GM23338 (cell line): ENCODE data around the gene PTPRC. TPM values are rescaled to one million over a fixed set of nuclear protein-coding genes. Genes with fewer than 3 reads are reported as not detected.

ENCODE experiments used
- CREB1 ChIP-seq: fragments of 250-450 bp; sonication (Bioruptor Pico); IDR thresholded peaks from 2 replicates; pipeline ENCODE4 v1.5.0; 2020; ENCODE audit warnings: low read depth, mild to moderate bottlenecking, moderate library complexity
- EZH2 ChIP-seq: fragments of 200-600 bp; sonication (generic); IDR thresholded peaks from one replicate; pipeline ENCODE4 v1.8.0; 2017; ENCODE audit warnings: antibody characterized with exemption, mild to moderate bottlenecking, low read depth; ENCODE audit not compliant: unreplicated experiment
- JUNB ChIP-seq: IDR thresholded peaks from one replicate; pipeline ENCODE4 v1.6.1; 2016; ENCODE audit warnings: antibody characterized with exemption; ENCODE audit not compliant: unreplicated experiment
- NANOG ChIP-seq: IDR thresholded peaks from 2 replicates; pipeline ENCODE4 v1.6.1; 2016; ENCODE audit warnings: antibody characterized with exemption, borderline replicate concordance
- POLR2AphosphoS5 ChIP-seq: IDR thresholded peaks from 2 replicates; pipeline ENCODE4 v1.6.1; 2016; ENCODE audit warnings: antibody characterized with exemption, low read depth
- STAT1 ChIP-seq: IDR thresholded peaks from one replicate; pipeline ENCODE4 v1.6.1; 2016; ENCODE audit warnings: antibody characterized with exemption; ENCODE audit not compliant: unreplicated experiment
- ZNF114 ChIP-seq: fragments of 250-450 bp; sonication (Bioruptor Pico); IDR thresholded peaks from 2 replicates; pipeline ENCODE4 v1.5.0; 2020; ENCODE audit warnings: mild to moderate bottlenecking, moderate library complexity
- ZNF331 ChIP-seq: fragments of 250-450 bp; sonication (Bioruptor Pico); IDR thresholded peaks from 2 replicates; pipeline ENCODE4 v1.5.0; 2020; ENCODE audit warnings: low read depth, mild to moderate bottlenecking, moderate library complexity
- polyA plus RNA-seq: library from polyadenylated mRNA; unstranded; fragments of >200 nt; fragmentation: Nextera tagmentation; extraction: Ambion mirVana; gene quantifications from 2 replicates; pipeline ENCODE4 v1.2.1, GENCODE V29; 2016
- total RNA-seq: library from RNA; depleted of rRNA; stranded (reverse); fragments of >200 nt; shearing (Covaris generic); gene quantifications from 2 replicates; pipeline ENCODE4 v1.2.3, GENCODE V29; 2014
- TF ChIP-seq, protein P1 (sequence below): fragments of 250-450 bp; sonication (Bioruptor Pico); IDR thresholded peaks from 2 replicates; pipeline ENCODE4 v1.5.0; 2020; ENCODE audit warnings: mild to moderate bottlenecking, moderate library complexity
- TF ChIP-seq, protein P2 (sequence below), 2 experiments: fragments of 200-600 bp in 1 of 2; sonication (generic) in 1 of 2; conservative IDR thresholded peaks; 2 replicates each; pipeline versions ENCODE4 v1.5.1 to v1.6.1; 2016 to 2017; ENCODE audit warnings: antibody characterized with exemption in 2 of 2, low read depth in 2 of 2, mild to moderate bottlenecking in 2 of 2, moderate library complexity in 1 of 2
- TF ChIP-seq, protein P3 (sequence below): IDR thresholded peaks from 2 replicates; pipeline ENCODE4 v1.6.1; 2016; ENCODE audit warnings: antibody characterized with exemption

The PTPRC gene
- total and polyA plus RNA-seq, 2 experiments from 2014 or later, result 0.10 to 0.52 TPM

DNA sequence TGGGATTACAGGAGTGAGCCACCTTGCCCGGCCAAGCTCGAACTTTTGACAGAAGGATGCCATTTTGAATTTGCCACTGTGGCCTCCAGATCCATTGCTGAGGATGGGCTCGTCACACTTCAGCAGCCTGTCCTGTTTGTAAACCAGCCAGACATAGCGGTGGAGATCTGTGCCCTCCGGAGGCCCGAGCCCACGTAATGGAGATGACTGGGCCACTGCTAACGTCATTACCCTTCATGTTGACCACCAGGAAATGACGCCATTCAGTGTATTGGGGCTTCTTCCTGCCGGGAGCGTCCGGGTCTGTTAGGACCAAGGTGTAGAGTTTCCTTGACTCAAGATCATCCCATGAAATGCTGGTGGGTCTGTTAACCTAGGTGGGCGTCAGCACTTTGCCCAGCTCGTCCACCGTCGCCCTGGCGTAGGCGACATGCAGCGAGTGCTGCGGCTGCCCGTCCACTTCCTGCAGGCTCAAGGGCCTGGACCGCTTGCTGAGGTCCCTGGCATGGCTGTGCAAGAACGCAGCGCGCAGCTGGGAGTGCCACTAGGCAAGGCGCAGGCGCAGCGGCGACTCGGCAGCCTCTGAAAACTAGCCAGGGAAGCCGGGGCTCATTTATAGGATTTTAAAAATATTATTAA is 40.8 kb downstream of the PTPRC start (continued):
- TF ChIP-seq, protein P1, sequence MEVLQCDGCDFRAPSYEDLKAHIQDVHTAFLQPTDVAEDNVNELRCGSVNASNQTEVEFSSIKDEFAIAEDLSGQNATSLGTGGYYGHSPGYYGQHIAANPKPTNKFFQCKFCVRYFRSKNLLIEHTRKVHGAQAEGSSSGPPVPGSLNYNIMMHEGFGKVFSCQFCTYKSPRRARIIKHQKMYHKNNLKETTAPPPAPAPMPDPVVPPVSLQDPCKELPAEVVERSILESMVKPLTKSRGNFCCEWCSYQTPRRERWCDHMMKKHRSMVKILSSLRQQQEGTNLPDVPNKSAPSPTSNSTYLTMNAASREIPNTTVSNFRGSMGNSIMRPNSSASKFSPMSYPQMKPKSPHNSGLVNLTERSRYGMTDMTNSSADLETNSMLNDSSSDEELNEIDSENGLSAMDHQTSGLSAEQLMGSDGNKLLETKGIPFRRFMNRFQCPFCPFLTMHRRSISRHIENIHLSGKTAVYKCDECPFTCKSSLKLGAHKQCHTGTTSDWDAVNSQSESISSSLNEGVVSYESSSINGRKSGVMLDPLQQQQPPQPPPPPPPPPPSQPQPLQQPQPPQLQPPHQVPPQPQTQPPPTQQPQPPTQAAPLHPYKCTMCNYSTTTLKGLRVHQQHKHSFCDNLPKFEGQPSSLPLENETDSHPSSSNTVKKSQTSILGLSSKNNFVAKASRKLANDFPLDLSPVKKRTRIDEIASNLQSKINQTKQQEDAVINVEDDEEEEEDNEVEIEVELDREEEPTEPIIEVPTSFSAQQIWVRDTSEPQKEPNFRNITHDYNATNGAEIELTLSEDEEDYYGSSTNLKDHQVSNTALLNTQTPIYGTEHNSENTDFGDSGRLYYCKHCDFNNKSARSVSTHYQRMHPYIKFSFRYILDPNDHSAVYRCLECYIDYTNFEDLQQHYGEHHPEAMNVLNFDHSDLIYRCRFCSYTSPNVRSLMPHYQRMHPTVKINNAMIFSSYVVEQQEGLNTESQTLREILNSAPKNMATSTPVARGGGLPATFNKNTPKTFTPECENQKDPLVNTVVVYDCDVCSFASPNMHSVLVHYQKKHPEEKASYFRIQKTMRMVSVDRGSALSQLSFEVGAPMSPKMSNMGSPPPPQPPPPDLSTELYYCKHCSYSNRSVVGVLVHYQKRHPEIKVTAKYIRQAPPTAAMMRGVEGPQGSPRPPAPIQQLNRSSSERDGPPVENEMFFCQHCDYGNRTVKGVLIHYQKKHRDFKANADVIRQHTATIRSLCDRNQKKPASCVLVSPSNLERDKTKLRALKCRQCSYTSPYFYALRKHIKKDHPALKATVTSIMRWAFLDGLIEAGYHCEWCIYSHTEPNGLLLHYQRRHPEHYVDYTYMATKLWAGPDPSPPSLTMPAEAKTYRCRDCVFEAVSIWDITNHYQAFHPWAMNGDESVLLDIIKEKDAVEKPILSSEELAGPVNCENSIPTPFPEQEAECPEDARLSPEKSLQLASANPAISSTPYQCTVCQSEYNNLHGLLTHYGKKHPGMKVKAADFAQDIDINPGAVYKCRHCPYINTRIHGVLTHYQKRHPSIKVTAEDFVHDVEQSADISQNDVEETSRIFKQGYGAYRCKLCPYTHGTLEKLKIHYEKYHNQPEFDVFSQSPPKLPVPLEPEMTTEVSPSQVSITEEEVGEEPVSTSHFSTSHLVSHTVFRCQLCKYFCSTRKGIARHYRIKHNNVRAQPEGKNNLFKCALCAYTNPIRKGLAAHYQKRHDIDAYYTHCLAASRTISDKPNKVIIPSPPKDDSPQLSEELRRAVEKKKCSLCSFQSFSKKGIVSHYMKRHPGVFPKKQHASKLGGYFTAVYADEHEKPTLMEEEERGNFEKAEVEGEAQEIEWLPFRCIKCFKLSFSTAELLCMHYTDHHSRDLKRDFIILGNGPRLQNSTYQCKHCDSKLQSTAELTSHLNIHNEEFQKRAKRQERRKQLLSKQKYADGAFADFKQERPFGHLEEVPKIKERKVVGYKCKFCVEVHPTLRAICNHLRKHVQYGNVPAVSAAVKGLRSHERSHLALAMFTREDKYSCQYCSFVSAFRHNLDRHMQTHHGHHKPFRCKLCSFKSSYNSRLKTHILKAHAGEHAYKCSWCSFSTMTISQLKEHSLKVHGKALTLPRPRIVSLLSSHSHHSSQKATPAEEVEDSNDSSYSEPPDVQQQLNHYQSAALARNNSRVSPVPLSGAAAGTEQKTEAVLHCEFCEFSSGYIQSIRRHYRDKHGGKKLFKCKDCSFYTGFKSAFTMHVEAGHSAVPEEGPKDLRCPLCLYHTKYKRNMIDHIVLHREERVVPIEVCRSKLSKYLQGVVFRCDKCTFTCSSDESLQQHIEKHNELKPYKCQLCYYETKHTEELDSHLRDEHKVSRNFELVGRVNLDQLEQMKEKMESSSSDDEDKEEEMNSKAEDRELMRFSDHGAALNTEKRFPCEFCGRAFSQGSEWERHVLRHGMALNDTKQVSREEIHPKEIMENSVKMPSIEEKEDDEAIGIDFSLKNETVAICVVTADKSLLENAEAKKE (CRISPR knock-in tag), result no peak
- TF ChIP-seq ZNF331 (CRISPR knock-in tag), result no peak
- TF ChIP-seq STAT1, result no peak
- TF ChIP-seq JUNB, result no peak
- TF ChIP-seq, protein P2, sequence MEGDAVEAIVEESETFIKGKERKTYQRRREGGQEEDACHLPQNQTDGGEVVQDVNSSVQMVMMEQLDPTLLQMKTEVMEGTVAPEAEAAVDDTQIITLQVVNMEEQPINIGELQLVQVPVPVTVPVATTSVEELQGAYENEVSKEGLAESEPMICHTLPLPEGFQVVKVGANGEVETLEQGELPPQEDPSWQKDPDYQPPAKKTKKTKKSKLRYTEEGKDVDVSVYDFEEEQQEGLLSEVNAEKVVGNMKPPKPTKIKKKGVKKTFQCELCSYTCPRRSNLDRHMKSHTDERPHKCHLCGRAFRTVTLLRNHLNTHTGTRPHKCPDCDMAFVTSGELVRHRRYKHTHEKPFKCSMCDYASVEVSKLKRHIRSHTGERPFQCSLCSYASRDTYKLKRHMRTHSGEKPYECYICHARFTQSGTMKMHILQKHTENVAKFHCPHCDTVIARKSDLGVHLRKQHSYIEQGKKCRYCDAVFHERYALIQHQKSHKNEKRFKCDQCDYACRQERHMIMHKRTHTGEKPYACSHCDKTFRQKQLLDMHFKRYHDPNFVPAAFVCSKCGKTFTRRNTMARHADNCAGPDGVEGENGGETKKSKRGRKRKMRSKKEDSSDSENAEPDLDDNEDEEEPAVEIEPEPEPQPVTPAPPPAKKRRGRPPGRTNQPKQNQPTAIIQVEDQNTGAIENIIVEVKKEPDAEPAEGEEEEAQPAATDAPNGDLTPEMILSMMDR (conservative IDR thresholded peaks at IDR 0.05; ENCODE audit: low read depth in 2 of 2), result no peak
- no peak for TF ChIP-seq CREB1 (CRISPR knock-in tag)
- TF ChIP-seq EZH2, result no peak
- TF ChIP-seq ZNF114 (CRISPR knock-in tag), result no peak
- TF ChIP-seq, protein P3, sequence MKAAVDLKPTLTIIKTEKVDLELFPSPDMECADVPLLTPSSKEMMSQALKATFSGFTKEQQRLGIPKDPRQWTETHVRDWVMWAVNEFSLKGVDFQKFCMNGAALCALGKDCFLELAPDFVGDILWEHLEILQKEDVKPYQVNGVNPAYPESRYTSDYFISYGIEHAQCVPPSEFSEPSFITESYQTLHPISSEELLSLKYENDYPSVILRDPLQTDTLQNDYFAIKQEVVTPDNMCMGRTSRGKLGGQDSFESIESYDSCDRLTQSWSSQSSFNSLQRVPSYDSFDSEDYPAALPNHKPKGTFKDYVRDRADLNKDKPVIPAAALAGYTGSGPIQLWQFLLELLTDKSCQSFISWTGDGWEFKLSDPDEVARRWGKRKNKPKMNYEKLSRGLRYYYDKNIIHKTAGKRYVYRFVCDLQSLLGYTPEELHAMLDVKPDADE, result no peak
- no peak for TF ChIP-seq POLR2AphosphoS5
- no peak for TF ChIP-seq NANOG
